ENCODE data around the gene DOCK4.

GRCh38 chr7:111727905-111728634, 478.1 kb downstream of the DOCK4 start:
- TF ChIP-seq CTCF (IDR thresholded peaks at IDR 0.05) = no peak
- TF ChIP-seq FOXJ3 (CRISPR knock-in tag; IDR thresholded peaks at IDR 0.05; ENCODE audit: borderline replicate concordance) = no peak
- no peak for TF ChIP-seq PREB (CRISPR knock-in tag; IDR thresholded peaks at IDR 0.05; ENCODE audit: borderline replicate concordance)
